ENCODE results near the gene HAP1.

HAP1 gene

GRCh38 chr17:41762841-41763240, 28.4 kb upstream of the HAP1 start:
- no peak for DNase-seq (ENCODE audit: low spot score)

- no peak for DNase-seq (ENCODE audit: low spot score)
Observed at GRCh38 chr17:41762391-41762790, 27.9 kb upstream of the HAP1 start.

GRCh38 chr17:41760878-41761277, 26.4 kb upstream of the HAP1 start:
- peak; percentile 56 for DNase-seq (ENCODE audit: low spot score)

- DNase-seq (ENCODE audit: low spot score), result no peak
Observed at GRCh38 chr17:41758601-41759000, 24.2 kb upstream of the HAP1 start.

- DNase-seq (ENCODE audit: low spot score), result no peak
Observed at GRCh38 chr17:41754066-41754465, 19.6 kb upstream of the HAP1 start.

- no peak for DNase-seq (ENCODE audit: low spot score)
Observed at GRCh38 chr17:41751288-41751687, 16.8 kb upstream of the HAP1 start.

GRCh38 chr17:41750862-41751261, 16.4 kb upstream of the HAP1 start:
- DNase-seq (ENCODE audit: low spot score), result no peak

- no peak for DNase-seq (ENCODE audit: low spot score)
Observed at GRCh38 chr17:41748275-41748674, 13.8 kb upstream of the HAP1 start.

GRCh38 chr17:41741709-41742108, 7.3 kb upstream of the HAP1 start:
- DNase-seq (ENCODE audit: low spot score), result no peak

GRCh38 chr17:41740506-41740905, 6.1 kb upstream of the HAP1 start:
- DNase-seq (ENCODE audit: low spot score), result no peak

GRCh38 chr17:41739661-41740352, 5.4 kb upstream of the HAP1 start:
- DNase-seq (ENCODE audit: low spot score), result no peak

GRCh38 chr17:41738801-41739112, 4.3 kb upstream of the HAP1 start:
- no peak for DNase-seq (ENCODE audit: low spot score)

- peak; percentile 87 for DNase-seq (ENCODE audit: low spot score)
Observed at GRCh38 chr17:41738077-41738800, 3.8 kb upstream of the HAP1 start.

- DNase-seq (ENCODE audit: low spot score), result no peak
Observed at GRCh38 chr17:41737680-41738023, 3.2 kb upstream of the HAP1 start.

GRCh38 chr17:41736983-41737679, 2.7 kb upstream of the HAP1 start:
- DNase-seq (ENCODE audit: low spot score), result no peak

GRCh38 chr17:41735744-41736143, 1.3 kb upstream of the HAP1 start:
- no peak for DNase-seq (ENCODE audit: low spot score)

- DNase-seq (ENCODE audit: low spot score), result no peak
Observed at GRCh38 chr17:41734949-41735313, 488 bp upstream of the HAP1 start.

GRCh38 chr17:41733348-41734138, 900 bp downstream of the HAP1 start:
- no peak for DNase-seq (ENCODE audit: low spot score)

GRCh38 chr17:41731836-41732235, 2.6 kb downstream of the HAP1 start:
- no peak for DNase-seq (ENCODE audit: low spot score)

- no peak for DNase-seq (ENCODE audit: low spot score)
Observed at GRCh38 chr17:41730479-41730878, 4.0 kb downstream of the HAP1 start.

- DNase-seq (ENCODE audit: low spot score), result no peak
Observed at GRCh38 chr17:41728056-41728455, 6.4 kb downstream of the HAP1 start.

GRCh38 chr17:41725134-41725533, 9.3 kb downstream of the HAP1 start:
- no peak for DNase-seq (ENCODE audit: low spot score)

Data from germinal center (tissue), 1 donor.